ENCODE data around the gene PILRA.

PILRA gene

DNA sequence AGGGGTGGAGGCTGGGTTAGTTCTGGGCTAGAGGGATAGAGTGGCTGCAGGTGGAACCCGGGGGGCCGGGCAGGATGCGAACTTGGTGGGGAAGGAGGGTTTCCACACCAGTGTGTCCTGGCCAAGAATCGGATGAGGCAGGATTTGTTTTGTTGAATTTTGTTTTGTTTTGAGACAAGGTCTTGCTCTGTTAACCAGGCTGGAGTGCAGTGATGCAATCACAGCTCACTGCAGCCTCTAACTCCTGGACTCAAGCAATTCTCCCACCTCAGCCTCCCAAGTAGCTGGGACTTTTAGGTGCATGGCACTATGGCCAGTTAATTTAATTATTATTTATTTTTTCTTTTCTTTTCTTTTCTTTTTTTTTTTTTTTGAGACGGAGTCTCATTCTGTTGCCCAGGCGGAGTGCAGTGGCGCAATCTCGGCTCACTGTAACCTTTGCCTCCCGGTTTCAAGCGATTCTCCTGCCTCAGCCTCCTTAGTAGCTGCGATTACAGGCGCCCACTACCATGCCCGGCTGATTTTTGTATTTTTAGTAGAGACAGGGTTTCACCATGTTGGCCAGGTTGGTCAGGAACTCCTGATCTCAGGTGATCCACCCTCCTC, 76.0 kb downstream of the PILRA start:
- intact Hi-C loops (cut with micrococcal nuclease): no loop called here
- H3K27ac Mint-ChIP-seq: peak overlapping the region; percentile 55
- peaks cover 30% of the 10 kb centered on the region for H3K4me1 Mint-ChIP-seq (ENCODE audit: low read depth)
- no peaks in the 10 kb centered on the region for H3K9me3 Mint-ChIP-seq
- no peaks in the 10 kb centered on the region for H3K36me3 Mint-ChIP-seq (ENCODE audit: low read depth)
- H3K27me3 Mint-ChIP-seq: no peaks in the 10 kb centered on the region
- no peak overlapping the region for H3K4me3 Mint-ChIP-seq

Data from dendritic cell treated with granulocyte-macrophage colony-stimulating factor and Interleukin-4, amounts not matched to agents 40 ng/mL and 50 ng/mL, for 4 days (primary cell).